ENCODE data around the gene CCL2.

The CCL2 gene

GRCh38 chr17:34254651-34255380, at the start of gene CCL2:
Gene CCL2 (plus strand): TSS chr17:34255285. CDS start chr17:34255350, 65 bp downstream.
- no peak for TF ChIP-seq CTCF (IDR thresholded peaks at IDR 0.05; ENCODE audit: low read depth, low read length)
- peak within 1 kb of the TSS; percentile 59 to 65 for H3K4me3 ChIP-seq (replicated peaks in 1 of 2; ENCODE audit: low read depth in 2 of 2, low read length in 2 of 2)
- DNase-seq (ENCODE audit: low read depth in 2 of 2) = peak; percentile 88 to 95

DNA sequence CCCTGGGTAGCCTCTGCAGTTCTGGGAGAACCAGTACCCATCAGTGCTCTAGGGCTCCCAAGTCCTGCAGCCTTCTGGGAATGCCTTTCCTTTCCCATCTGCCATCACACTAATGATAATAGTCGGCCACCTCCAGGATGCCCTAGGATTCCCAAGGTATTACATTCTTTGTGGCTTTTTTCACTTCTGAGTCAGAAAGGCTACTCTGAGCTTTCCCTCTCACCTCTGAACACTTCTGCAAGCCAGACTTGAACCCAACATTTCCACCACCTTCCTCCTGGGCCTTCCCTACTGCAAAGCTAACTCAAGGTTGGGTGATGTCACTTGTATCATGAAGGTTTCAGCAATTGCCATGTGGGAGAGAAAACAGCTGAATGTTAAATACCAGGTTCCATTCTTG, 49.7 kb upstream of the CCL2 start:
- H3K4me3 ChIP-seq (replicated peaks in 1 of 2; ENCODE audit: low read depth in 2 of 2, low read length in 2 of 2) = no peak overlapping the region
- DNase-seq (ENCODE audit: low read depth in 2 of 2) = no peak
- TF ChIP-seq CTCF (IDR thresholded peaks at IDR 0.05; ENCODE audit: low read depth, low read length) = no peak

GRCh38 chr17:34206569-34206968, 48.5 kb upstream of the CCL2 start:
- no peak for DNase-seq (ENCODE audit: low read depth in 2 of 2)
- H3K4me3 ChIP-seq (replicated peaks in 1 of 2; ENCODE audit: low read depth in 2 of 2, low read length in 2 of 2) = no peak overlapping the region
- no peak for TF ChIP-seq CTCF (IDR thresholded peaks at IDR 0.05; ENCODE audit: low read depth, low read length)

GRCh38 chr17:34207572-34207971, 47.5 kb upstream of the CCL2 start:
- no peak for TF ChIP-seq CTCF (IDR thresholded peaks at IDR 0.05; ENCODE audit: low read depth, low read length)
- DNase-seq (ENCODE audit: low read depth in 2 of 2) = peak in 1 of 2 donors; percentile 69
- no peak overlapping the region for H3K4me3 ChIP-seq (replicated peaks in 1 of 2; ENCODE audit: low read depth in 2 of 2, low read length in 2 of 2)

GRCh38 chr17:34218748-34219147, 36.3 kb upstream of the CCL2 start:
- H3K4me3 ChIP-seq (replicated peaks in 1 of 2; ENCODE audit: low read depth in 2 of 2, low read length in 2 of 2) = no peak overlapping the region
- TF ChIP-seq CTCF (IDR thresholded peaks at IDR 0.05; ENCODE audit: low read depth, low read length) = no peak
- no peak for DNase-seq (ENCODE audit: low read depth in 2 of 2)

DNA sequence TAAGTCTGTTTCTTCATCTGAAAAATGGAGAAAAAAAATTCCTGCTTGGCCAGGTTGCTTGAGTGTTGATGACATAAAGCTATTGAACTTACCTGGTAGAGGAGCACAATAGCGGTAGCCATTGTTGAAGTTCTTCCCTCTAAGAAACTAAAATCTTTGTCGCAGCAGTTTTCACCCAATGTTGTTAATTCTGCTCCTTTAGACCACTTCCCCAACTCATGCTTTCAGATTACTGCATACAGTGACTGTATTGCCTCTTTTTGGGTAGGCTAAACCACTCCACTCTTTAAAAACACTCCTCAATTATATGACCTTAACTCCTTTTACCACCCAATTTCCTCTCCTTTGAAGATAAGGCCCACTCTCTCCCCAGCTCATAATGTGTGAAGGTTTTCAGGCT, 35.7 kb upstream of the CCL2 start:
- H3K4me3 ChIP-seq (replicated peaks in 1 of 2; ENCODE audit: low read depth in 2 of 2, low read length in 2 of 2) = no peak overlapping the region
- no peak for DNase-seq (ENCODE audit: low read depth in 2 of 2)
- TF ChIP-seq CTCF (IDR thresholded peaks at IDR 0.05; ENCODE audit: low read depth, low read length) = no peak

Data from cardiac fibroblast (primary cell).